Left lobe of liver (tissue), 2 donors: Measurements from ENCODE around the gene HELZ2. TPM values are rescaled to one million over a fixed set of nuclear protein-coding genes. Genes with fewer than 3 reads are reported as not detected.

Source experiments
- ATAC-seq: fragments of 200-7000 bp; cut with Tn5 transposase; one replicate; pipeline ENCODE4 v1.9.1; 2020; ENCODE audit warnings: mild to moderate bottlenecking, moderate library complexity
- DNase-seq: peaks from one replicate; pipeline ENCODE4 v3.0.0-alpha.2; 2020; ENCODE audit warnings: low spot score
- total RNA-seq: library from RNA; stranded (reverse); gene quantifications from one replicate; pipeline ENCODE4 v1.2.1, GENCODE V29; 2021
- donor health status: DM: no; HTN: no; CAD: no; lungs with moderate emphysema.
- donor health status: DM: no; HTN: yes; CAD: no.

The HELZ2 gene
- total RNA-seq, 1 donor from 2014 or later: 18.1 TPM

DNA sequence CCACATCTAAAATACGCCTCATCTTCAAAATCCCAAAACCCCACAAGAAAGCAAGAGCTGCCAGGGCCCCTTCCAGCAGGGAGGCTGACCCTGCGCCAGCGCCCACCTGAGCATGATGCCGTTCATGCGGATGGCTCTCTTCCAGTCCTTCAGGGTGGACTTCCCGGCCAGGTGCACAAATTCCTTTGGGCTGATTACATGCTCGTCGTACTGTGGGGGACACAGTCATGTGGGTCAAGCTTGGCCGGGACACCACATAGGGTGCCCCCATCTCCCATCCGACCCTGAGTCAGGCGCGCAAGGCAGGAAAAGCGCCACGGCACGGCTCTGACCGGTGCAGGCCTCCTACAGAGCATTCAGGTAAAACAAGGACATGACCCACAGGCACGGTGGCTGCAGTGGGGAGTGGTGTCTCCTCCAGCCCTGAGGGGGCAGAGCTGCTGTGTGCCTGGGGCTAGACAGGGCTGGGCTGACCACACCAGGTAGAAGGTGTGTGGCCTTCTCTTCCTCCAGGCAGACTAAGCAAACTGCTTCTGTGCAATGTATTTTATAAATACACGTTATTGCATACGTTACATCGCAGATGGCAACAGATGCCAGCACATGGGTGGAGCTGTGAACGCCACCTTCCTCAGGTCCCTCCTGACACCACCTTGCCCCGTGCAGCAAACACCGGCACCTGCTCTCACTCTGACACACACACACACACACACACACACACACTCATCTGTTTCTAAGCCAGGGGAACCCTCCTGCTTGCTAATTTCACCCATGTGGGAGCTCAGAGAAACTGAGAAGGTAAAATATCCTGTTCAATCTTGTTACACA is 23.8 kb upstream of the HELZ2 start:
- DNase-seq (no peak), ATAC-seq (no peak)

DNA sequence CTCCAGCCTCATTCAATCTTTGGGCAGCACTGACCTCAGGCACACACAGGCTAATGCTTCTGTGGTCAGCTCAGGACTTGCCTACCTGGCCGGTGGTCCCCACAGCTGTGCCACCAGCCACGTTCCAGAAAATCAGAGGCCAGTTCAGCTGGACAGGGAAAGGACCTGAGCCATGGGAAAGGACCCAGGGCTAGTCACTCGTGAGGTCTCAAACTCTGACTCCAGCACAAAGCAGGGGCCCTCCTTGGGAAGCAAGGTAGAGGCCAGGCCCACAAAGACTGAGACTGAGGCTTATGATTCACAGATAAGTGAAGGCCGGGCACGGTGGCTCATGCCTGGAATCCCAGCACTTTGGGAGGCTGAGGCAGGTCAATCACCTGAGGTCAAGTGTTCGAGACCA is 22.4 kb upstream of the HELZ2 start:
- DNase-seq (no peak), ATAC-seq (no peak)

DNA sequence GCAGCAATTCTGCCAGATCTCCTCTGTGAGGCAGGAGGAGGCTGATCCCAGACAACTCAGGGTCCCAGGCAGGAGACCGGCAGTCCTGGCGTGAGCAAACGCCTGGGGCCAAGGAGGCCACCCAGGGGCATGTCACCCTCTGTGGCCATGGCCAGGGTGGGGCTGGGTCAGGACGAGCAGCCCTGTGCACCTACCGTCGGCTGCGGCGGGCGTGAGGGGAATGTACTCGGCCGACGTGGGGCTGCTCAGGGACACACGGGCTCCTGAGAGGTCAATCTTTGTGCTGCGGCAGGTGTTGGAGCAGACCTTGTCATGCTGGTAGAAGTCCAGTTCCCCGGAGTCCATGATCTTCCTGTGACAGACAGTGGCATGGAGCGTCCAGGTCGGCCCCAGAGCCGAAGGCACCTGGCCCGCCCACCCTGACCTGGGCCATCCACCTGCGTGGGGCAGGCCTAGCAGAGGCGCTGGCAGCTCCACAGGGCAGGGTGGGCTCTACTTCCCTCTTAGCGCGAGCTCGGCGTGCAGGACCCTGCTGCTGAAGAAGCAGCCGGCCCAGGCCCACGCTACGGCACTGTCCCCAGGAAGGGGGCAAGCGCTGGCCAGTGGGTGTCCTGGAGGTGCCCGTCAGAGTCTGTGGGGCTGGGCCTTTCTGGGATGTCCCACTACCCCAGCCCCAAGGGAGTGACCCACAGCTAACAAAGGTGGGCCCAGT is 21.5 kb upstream of the HELZ2 start:
- ATAC-seq (no peak), DNase-seq (no peak)

DNA sequence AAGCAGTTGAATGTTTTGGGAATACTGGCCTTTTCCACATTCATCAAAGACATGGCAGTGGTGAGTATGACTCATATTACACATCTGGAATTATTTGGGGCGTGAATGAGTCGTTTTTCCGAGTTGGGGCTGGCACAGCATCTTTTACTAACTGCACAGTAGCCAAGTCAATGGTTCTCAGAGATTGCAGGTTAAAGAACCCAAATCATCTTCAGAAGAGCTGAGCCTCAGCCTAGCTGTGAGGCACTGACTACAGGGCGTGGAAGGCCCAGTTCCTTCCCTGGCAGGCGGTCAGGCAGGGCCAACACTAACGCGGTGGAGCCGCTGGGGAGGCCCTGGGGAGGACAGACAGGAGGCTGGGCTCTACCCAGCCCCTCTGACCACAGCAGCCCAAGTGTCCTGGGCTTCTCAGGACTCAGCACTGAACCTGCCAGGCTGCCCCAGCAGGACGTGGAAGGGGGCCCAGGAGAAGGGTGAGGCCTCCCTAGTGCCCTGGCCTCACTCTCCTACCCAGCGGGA is 20.1 kb upstream of the HELZ2 start:
- ATAC-seq (no peak), DNase-seq (no peak)

DNA sequence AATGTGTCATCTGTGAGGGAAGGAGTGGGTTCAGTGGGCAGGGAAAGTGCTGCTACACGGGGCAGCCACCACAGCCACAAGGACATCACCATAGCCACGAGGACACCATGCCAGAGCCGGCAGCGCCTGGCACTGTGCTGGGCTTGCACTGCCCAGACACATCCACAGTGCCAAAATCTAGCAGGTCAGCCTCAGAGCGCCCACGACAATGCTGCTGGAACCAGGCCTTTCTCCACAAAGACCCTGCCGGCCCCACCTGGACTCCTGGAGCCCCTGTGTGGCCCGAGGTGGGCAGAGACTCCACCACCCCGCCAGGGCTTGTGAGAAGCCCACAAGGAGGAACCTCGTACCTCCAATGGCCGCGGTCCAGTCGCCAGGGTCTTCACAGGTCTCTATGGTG is 18.6 kb upstream of the HELZ2 start:
- DNase-seq (no peak), ATAC-seq (no peak)

DNA sequence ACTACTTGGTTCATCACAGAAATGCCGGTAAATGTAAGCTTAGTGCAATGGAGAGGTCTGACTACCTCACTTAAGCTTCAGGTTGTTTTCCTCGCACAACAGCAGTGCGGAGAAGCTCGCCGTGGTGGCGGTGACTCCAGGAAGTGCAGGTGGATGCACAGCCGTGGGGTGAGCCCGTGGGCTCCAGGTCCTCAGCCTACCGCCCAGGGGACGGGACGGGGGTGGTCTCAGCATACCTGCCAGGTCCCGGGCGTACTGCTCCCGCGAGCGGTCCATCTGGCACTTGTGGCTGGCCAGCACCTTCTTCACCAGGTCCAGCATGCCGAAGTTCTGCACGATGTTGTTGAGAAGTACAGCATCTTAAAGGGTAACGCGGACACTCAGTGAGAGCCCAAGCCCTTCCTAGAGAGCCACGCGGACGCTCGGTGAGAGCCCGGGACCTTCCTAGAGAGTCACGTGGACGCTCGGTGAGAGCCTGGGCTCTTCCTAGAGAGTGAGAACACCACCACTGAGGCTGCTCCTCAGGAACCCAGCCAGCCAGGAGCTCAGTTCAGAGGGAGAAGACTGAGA is 17.8 kb upstream of the HELZ2 start:
- ATAC-seq (no peak), DNase-seq (no peak)

DNA sequence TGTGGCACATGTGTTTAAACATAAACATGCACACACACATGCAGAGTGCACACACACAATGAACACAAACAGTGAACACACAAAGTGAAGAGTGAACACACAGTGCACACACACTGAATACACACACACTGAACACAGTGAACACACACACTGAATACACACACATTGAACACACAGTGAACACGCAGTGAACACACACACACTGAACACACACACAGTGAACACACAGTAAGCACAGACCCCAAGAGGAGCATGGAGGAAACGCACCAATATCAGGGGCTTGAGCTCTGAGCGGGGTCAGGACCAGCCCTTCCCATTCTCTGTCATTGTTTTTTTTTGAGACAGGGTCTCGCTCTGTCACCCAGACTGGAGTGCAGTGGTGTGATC is 17.1 kb upstream of the HELZ2 start:
- ATAC-seq (no peak), DNase-seq (no peak)

DNA sequence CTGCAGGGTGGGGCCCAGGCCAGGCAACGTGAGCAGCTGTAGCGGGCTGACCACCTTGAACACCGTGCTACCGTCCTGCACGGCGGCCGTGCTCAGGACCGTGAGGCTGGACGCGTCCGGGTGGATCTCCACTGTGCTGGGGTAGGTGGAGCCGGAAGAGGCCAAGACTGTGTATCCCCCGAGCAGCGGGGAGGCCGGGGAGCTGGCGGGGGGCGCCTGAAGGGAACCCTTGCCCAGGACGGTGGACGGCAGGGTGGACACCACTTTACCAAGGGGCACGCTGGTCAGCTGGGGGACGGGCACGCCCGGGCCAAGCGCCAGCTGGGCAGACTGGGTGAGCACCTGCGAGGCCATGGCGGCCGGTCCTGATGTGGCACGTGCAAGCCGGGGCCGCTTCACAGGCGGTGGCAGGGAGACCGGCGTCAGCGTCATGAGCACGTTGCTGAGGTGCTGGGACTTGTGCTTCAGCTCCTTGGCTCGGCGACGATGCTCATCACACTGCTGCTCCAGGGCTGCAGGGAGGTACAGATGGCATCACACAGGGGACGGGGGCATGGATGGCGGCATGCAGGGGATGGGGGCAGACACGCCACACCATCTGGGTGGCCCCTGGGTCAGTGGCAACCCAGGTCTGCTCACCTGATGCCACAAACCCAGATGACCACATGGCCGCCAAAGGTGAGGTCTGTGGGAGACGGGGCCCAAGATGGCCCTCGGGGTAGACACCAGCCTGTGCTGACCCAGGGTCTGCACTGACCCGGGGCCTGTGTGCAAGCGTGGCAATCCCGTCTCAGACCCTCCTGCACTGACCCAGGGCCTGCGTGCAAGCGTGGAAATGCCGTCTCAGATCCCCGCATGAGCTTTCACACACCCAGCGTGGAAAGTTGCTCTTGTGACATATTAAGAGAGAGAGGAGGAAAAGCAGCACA is 16.4 kb upstream of the HELZ2 start:
- DNase-seq (no peak), ATAC-seq (no peak)

DNA sequence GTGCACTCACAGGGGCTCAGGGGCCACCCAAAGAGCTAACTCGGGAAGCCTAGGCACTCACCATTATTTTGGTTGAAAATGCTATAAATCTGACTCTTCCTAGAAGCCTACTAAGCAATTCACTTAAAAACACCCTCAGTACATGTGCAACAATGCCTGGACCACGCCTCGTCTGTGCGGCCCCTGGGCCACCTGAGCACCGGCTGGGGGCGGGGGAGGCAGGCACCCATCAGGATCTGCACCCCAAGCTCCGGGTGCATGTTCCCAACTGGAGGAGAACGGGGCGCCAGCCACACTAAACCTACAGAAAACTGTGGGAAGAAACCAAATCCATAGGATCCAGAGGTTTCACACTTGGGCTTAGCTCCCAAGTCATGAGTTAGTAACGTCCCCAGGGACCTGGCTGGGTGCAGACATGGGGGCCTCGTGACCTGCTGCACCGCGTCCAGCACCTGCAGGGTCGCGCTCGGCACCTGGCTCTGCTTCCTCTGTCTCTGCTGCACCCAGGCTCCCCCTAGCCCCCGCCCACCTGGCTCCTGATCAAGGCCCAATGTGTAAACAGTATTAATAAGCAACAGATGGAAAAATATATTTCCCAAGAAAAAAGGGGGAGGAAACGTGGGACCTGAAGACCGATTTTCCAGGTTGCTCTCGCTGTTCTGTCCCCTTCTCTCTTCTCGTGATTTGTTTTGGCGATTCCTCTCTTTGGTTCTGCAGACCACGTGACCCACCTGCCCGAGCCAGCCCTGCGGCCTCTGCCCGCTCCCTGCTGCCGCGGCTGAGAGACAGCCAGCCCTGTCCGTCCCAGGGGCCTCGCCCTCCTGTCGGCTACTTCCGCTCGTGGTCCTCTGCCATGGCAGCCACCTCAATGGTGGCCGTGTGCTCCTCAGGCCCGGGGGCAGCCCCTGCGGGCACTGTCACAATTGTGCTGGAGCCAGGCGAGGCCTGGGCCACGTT is 15.5 kb upstream of the HELZ2 start:
- ATAC-seq: no peak
- DNase-seq: no peak

DNA sequence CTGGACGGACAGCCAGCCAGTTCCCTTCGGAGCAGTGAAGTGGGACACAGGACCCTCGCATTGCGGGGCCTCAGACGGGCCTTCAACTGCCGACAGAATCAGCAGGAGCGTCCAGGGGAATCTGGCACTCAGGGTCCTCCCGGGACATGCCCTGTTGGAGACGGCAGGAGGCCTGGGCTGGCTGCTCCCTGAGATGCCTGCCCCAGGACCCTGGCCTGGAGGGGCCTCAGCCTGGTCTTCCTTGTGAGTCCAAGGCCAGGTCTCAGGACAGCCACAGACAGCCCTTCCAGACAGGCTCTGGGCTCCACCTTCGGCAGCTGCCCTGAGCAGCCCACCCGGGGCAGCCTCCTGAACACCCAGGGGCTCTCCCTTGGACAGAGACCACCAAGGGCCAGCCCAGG is 14.6 kb upstream of the HELZ2 start:
- ATAC-seq: peak; percentile 10
- DNase-seq: no peak

DNA sequence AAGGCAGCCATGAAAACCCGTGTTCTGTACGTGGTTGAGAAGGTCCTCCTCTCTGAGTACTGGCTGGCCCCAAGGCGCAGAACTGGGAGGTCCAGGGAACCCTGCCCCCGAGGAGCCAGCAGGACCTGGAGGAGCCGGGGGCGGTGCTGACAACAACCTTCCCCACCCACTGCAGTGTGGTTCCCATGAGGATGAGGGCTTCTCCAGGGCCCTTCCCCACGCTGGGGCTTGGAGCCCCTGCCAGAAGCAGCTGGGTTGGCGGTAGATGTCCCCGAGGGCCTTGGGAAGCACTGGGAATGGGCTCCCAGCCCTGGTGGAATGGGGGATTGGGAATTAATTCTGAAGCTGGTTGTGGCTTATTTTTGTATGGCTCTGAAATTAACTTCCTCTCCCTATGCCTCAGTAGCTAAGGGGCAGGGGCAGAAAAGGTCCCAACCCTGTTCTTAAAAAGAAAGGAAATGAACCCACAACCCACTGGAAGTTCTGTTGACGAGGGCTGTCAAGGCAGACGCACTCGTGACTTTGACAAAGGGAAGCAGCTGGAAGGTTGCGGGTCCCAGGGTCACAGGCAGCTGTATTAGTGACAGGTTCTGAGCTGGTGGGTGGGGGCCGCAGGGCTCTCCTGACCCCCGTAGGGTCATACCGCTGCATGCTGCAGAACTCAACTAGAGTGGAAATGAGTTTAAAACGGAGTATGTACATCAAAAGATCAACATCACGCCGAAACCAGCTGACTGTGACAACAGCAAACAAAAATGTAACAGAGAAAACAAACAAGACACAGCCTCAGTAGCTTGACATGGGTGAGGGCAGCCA is 13.9 kb upstream of the HELZ2 start:
- peak; percentile 13 for ATAC-seq
- no peak for DNase-seq

DNA sequence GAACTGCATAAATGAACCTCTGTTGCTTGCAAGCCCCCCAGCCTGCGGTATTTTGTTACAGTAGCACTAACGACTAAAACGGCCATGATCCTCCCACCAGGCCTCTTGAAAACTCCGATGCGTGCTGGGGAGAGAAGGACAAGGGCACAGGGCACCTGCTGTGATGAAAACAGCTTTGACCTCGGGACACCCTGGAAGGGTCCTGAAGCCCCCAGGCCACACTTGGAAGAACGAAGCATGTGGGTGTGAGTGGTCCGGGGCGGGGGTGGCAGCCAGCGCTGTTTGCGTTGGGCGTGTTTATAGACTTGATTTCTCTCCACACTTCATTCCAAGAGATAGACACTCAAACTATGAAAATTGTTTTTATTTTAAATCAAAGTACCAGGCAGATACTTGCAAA is 13.2 kb upstream of the HELZ2 start:
- DNase-seq: no peak

DNA sequence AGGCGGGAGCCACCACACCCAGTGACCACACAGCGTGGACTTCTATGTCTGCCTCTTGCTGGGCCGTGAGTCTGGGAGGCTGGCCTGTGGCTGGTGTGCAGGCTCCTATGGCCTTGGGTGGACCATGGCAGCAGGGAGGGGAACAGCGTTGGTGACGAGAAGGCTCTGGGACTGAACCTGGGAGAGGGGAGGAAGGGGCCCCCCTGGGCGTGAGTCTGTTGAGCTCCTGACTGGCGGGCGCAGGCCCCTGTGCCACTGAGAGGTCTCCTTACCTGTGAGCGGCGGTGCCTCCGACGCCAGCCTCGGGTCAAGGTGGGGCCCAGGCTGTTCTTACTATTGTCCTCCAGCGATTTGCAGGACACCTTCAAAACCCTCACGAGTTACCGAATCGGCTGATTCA is 12.8 kb upstream of the HELZ2 start:
- no peak for DNase-seq

More for the DNA sequence above, 13.2 kb upstream of the HELZ2 start:
- no peak for ATAC-seq

DNA sequence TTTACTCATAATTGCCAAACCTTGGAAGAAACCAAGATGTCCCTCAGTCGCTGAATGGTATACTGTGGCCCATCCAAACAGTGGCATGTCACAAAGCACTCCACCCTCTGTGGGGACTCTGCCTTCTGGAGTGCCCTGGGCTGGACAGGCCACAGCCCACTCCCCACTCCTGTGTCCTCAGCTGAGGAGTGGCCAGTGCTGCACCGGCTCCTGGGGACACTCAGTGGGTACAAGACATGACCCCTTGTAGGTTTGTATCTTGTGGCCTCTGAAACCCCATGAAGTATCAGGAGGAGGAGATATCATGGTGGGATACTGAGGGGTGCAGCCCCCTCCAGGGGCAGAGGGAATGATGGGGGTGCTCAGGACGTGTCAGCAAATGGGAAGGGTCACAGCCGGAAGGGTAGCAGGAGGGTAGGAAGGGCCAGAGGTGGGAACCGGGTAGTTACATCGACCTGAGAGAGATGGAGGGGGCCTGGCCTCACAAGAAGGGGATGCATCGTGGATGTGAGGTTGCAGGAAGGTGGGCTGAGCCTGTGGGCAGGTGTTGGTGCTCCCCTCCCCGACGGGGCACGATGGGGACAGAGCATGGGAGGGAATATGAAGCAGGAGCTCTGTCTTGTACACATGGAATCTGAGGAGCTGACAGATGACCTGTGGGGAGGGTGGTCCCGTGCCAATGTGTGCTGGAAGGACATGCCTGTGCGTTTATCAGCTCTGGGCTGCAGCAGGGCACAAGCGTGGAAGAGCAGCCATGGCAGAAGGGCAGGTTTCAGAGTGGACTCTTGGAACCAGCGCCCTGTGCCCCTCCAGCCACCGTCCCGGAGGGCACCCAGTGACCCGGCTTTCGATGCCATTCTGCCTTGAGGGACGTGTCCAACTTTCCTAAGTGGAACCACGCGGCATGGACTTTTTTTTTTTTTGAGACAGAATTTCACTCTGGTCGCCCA is 11.9 kb upstream of the HELZ2 start:
- DNase-seq (no peak), ATAC-seq (no peak)

More for the DNA sequence above, 12.8 kb upstream of the HELZ2 start:
- ATAC-seq: no peak

DNA sequence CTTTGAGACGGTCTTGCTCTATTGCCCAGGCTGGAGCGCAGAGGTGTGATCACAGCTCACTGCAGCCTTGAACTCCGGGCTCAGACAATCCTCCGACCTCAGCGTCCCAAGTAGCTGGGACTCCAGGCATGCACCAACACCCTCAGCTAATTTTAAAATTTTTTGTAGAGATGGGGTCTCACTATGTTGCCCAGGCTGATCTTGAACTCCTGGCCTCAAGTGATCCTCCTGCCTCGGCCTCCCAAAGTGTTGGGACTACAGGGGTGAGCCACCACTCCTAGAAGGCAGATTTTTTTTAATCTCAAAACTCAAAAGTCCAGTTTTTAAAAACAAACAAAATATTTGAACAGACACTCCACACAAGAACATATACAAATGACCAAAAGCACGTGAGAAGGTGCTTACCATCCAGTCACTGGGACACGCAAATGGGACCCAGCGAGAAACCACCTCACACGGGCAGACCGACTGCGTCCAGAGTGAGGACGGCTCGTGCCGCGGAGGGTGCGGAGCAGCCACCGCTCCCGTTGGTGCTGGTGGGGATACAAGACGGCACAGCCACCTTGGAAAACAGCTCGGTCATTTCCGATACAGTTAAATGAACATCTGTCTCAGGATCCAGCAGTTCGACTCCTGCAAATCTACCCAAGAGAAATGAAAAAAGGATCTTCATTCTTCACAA is 8.5 kb upstream of the HELZ2 start:
- DNase-seq (no peak), ATAC-seq (no peak)

DNA sequence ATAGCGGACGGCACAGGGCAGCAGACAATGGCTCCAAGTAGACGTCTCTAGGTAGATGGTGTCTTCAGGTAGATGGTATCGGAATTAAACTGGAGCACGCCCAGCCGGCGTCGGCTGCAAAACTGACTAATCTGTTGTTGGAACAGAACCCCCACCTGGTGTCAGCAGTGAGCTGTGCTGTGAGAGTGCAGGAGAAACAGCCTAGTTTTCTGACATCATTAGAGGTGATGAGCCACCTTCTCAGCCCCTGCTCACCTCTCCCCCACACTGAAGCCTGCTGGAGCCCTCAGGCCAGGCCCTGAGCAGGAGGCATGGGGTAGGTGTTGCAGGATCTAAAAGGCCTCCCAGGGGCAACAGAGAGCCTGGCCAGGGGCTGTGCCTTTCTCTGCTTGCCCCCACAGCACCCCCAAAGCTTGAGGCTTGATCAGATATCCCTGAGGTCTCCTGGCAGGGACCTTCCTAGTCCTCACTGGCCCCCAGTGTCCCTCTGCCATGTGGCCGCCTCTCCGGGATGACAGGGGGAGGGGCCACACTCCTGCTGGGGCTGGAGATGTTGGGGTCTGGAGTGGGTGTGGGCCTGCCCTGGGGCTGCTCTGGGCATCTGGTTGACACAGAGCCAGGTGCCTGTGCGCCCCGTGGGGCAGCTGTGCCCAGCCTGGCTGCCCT is 6.9 kb upstream of the HELZ2 start:
- ATAC-seq (peak; percentile 71), DNase-seq (no peak)
